GM12878 (cell line): ENCODE measurements around the gene FAM120B. TPM values are rescaled to one million over a fixed set of nuclear protein-coding genes. Genes with fewer than 3 reads are reported as not detected.

Experiments
- microRNA-seq: library from miRNA; unstranded; fragments of <30 nt; microRNA quantifications from one replicate; pipeline ENCODE4, GENCODE V29; 2018
- polyA plus RNA-seq, 11 experiments: library from polyadenylated mRNA; depleted of rRNA in 4 of 11; unstranded in 6 of 11; stranded (reverse) in 5 of 11; fragments of >200 nt; fragmentation: Nextera tagmentation in 4 of 11; fragmentation: Illumina TruSeq in 1 of 11; extraction: Ambion mirVana in 4 of 11; extraction: Trizol in 1 of 11; gene quantifications; 1 replicate in 1 of 11; 2 replicates in 10 of 11; pipeline versions ENCODE4 v1.2.1 to v1.2.3, GENCODE V29; 2011 to 2016; ENCODE audit warnings: inconsistent platforms in 2 of 11, missing spikeins in 2 of 11, low read depth in 1 of 11
- small RNA-seq: library from RNA; depleted of rRNA; stranded (forward); fragments of <200 nt; gene quantifications from one replicate; pipeline ENCODE3, GENCODE V24; 2014
- total RNA-seq, 4 experiments: library from RNA; depleted of rRNA in 3 of 4; stranded (reverse); fragments of >200 nt in 3 of 4; fragmentation: Illumina TruSeq in 1 of 4; extraction: Trizol in 1 of 4; gene quantifications; 2 replicates each; pipeline versions ENCODE4 v1.2.1 to v1.2.3, GENCODE V29; 2013 to 2021

Gene FAM120B
- total and polyA plus RNA-seq, 10 of the 15 experiments (the other 5 are each of a cell fraction or from before 2014, with no cell fraction given) = 3.3 to 21.6 (median 15.3) TPM

Small RNA genes lying within 50 kb of the gene (microRNA-seq; reads per million reads assigned to microRNA genes)
- not detected for gene MIR4644

Small RNA genes lying within 50 kb of the gene (small RNA-seq; reads per million reads assigned to genes)
- not detected for gene MIR4644

Other genes starting within 250 kb of the FAM120B start
- gene DLL1, start 15.7 kb upstream of the FAM120B start, total RNA-seq (2014; rRNA removed) = 0.16 and 0.23 TPM in 2 replicates
- gene DLL1, start 15.7 kb upstream of the FAM120B start, total RNA-seq (2014; rRNA removed; fragmentation: Illumina TruSeq; extraction: Trizol) = 0.04 and 0.05 TPM in 2 replicates
- 0.54 and 0.88 TPM in 2 replicates for gene DLL1, start 15.7 kb upstream of the FAM120B start, total RNA-seq (2021)
- gene DLL1, start 15.7 kb upstream of the FAM120B start, polyA plus RNA-seq (2011; rRNA removed) = 0.80 and 0.84 TPM in 2 replicates
- gene DLL1, start 15.7 kb upstream of the FAM120B start, polyA plus RNA-seq (2014; fragmentation: Illumina TruSeq; extraction: Trizol) = 0.07 TPM in 1 of 2 replicates, not detected in the other
- gene DLL1, start 15.7 kb upstream of the FAM120B start, polyA plus RNA-seq (2014; fragmentation: Nextera tagmentation; extraction: Ambion mirVana) = under 1 TPM; 0.02 to 0.04 TPM
- 0.32 and 1.7 TPM in 2 replicates for gene DLL1, start 15.7 kb upstream of the FAM120B start, polyA plus RNA-seq (2014; rRNA removed)
- under 1 TPM; 0.16 to 0.39 TPM for gene DLL1, start 15.7 kb upstream of the FAM120B start, polyA plus RNA-seq (2016; fragmentation: Nextera tagmentation; extraction: Ambion mirVana)
- gene PSMB1, start 246.5 kb downstream of the FAM120B start, total RNA-seq (2014; rRNA removed) = 303 and 374 TPM in 2 replicates
- gene PSMB1, start 246.5 kb downstream of the FAM120B start, total RNA-seq (2014; rRNA removed; fragmentation: Illumina TruSeq; extraction: Trizol) = 298 and 303 TPM in 2 replicates
- gene PSMB1, start 246.5 kb downstream of the FAM120B start, total RNA-seq (2021) = 205 and 208 TPM in 2 replicates
- 453 and 491 TPM in 2 replicates for gene PSMB1, start 246.5 kb downstream of the FAM120B start, polyA plus RNA-seq (2011; rRNA removed)
- gene PSMB1, start 246.5 kb downstream of the FAM120B start, polyA plus RNA-seq (2014; fragmentation: Illumina TruSeq; extraction: Trizol) = 240 and 265 TPM in 2 replicates
- 1,000 to 10,000 TPM; 1,185 to 1,317 TPM for gene PSMB1, start 246.5 kb downstream of the FAM120B start, polyA plus RNA-seq (2014; fragmentation: Nextera tagmentation; extraction: Ambion mirVana)
- gene PSMB1, start 246.5 kb downstream of the FAM120B start, polyA plus RNA-seq (2014; rRNA removed) = 401 and 525 TPM in 2 replicates
- gene PSMB1, start 246.5 kb downstream of the FAM120B start, polyA plus RNA-seq (2016; fragmentation: Nextera tagmentation; extraction: Ambion mirVana) = 100 to 1,000 TPM; 636 to 654 TPM
- 27.1 and 30.6 TPM in 2 replicates for gene TBP, start 247.6 kb downstream of the FAM120B start, total RNA-seq (2014; rRNA removed)
- gene TBP, start 247.6 kb downstream of the FAM120B start, total RNA-seq (2014; rRNA removed; fragmentation: Illumina TruSeq; extraction: Trizol) = 13.6 and 15.0 TPM in 2 replicates
- gene TBP, start 247.6 kb downstream of the FAM120B start, total RNA-seq (2021) = 18.3 and 19.6 TPM in 2 replicates
- gene TBP, start 247.6 kb downstream of the FAM120B start, polyA plus RNA-seq (2011; rRNA removed) = 20.8 and 27.4 TPM in 2 replicates
- gene TBP, start 247.6 kb downstream of the FAM120B start, polyA plus RNA-seq (2014; fragmentation: Illumina TruSeq; extraction: Trizol) = 24.6 and 25.6 TPM in 2 replicates
- 10 to 100 TPM; 26.0 to 35.5 TPM for gene TBP, start 247.6 kb downstream of the FAM120B start, polyA plus RNA-seq (2014; fragmentation: Nextera tagmentation; extraction: Ambion mirVana)
- 24.2 and 31.0 TPM in 2 replicates for gene TBP, start 247.6 kb downstream of the FAM120B start, polyA plus RNA-seq (2014; rRNA removed)
- 10 to 100 TPM; 32.4 to 39.5 TPM for gene TBP, start 247.6 kb downstream of the FAM120B start, polyA plus RNA-seq (2016; fragmentation: Nextera tagmentation; extraction: Ambion mirVana)